ENCODE results near the gene ALG1. TPM values are rescaled to one million over a fixed set of nuclear protein-coding genes. Genes with fewer than 3 reads are reported as not detected.

Gene ALG1
- total and polyA plus RNA-seq, 2 of the 13 experiments (the other 11 are each of a cell fraction or from before 2014, with no cell fraction given) = 43.3 to 75.6 TPM

GRCh38 chr16:5033256-5034166, 38.1 kb upstream of the ALG1 start, which contains the start of gene NAGPA (continued):
- TF ChIP-seq ZNF501 (CRISPR knock-in tag; IDR thresholded peaks at IDR 0.05) (peak; percentile 67), ZNF30 (CRISPR knock-in tag; IDR thresholded peaks at IDR 0.05) (no peak; the same call in 1 of the 2 replicates), TCF7 (IDR thresholded peaks at IDR 0.05; ENCODE audit: low read depth) (no peak), HNF4G (IDR thresholded peaks at IDR 0.05; ENCODE audit: borderline replicate concordance, low read depth, low read length) (peak; percentile 57; the same call in 1 of the 2 replicates), HNF4G (CRISPR knock-in tag; IDR thresholded peaks at IDR 0.05; ENCODE audit: borderline replicate concordance, low read depth) (peak; percentile 74), ZIK1 (CRISPR knock-in tag; IDR thresholded peaks at IDR 0.05; ENCODE audit: borderline replicate concordance, low read depth) (peak; percentile 36; the same call in 1 of the 2 replicates), TFE3 (CRISPR knock-in tag; IDR thresholded peaks at IDR 0.05) (peak; percentile 97), FLYWCH1 (CRISPR knock-in tag; IDR thresholded peaks at IDR 0.05) (0 out of 2 replicates have a peak, but pooled peaks have one; percentile 65), EHMT2 (IDR thresholded peaks at IDR 0.05; ENCODE audit: borderline replicate concordance, low read depth, low read length) (no peak), GLMP (CRISPR knock-in tag; IDR thresholded peaks at IDR 0.05; ENCODE audit: borderline replicate concordance) (no peak; the same call in 1 of the 2 replicates), FOXK2 (IDR thresholded peaks at IDR 0.05) (no peak; the same call in 1 of the 2 replicates), ZMYM4 (CRISPR knock-in tag; IDR thresholded peaks at IDR 0.05) (peak; percentile 91), ZNF572 (CRISPR knock-in tag; IDR thresholded peaks at IDR 0.05) (peak; percentile 72; the same call in 1 of the 2 replicates), KDM1A (CRISPR knock-in tag; IDR thresholded peaks at IDR 0.05) (no peak), ZNF703 (CRISPR knock-in tag; IDR thresholded peaks at IDR 0.05; ENCODE audit: borderline replicate concordance) (0 out of 2 replicates have a peak, but pooled peaks have one; percentile 59), PRMT3 (CRISPR knock-in tag; IDR thresholded peaks at IDR 0.05; ENCODE audit: borderline replicate concordance, low read depth) (0 out of 2 replicates have a peak, but pooled peaks have one; percentile 21), SOX6 (IDR thresholded peaks at IDR 0.05) (no peak), SOX6 (CRISPR knock-in tag; IDR thresholded peaks at IDR 0.05) (peak; percentile 80), PATZ1 (CRISPR knock-in tag; IDR thresholded peaks at IDR 0.05) (peak; percentile 69; the same call in 1 of the 2 replicates), CEBPZ (IDR thresholded peaks at IDR 0.05; ENCODE audit: low read length) (no peak), POLR2AphosphoS5 (IDR thresholded peaks at IDR 0.05; ENCODE audit: low read depth, low read length) (peak; percentile 78)
